NB4 (cell line): ENCODE measurements around the gene MEF2C.

Experiments used
- DNase-seq: peaks from one replicate; pipeline ENCODE4 v3.0.0; 2010; ENCODE audit warnings: low read depth
- H3K4me3 ChIP-seq: one replicate; pipeline ENCODE4 v1.5.1; 2011; ENCODE audit warnings: mild to moderate bottlenecking, low read depth, low read length, moderate library complexity
- MYC ChIP-seq: IDR thresholded peaks from 2 replicates; pipeline ENCODE4 v1.6.1; 2011; ENCODE audit warnings: low read depth, low read length
- POLR2A ChIP-seq: IDR thresholded peaks from 2 replicates; pipeline ENCODE4 v1.6.1; 2011; ENCODE audit warnings: mild to moderate bottlenecking; ENCODE audit not compliant: insufficient read length; ENCODE audit errors: extremely low read depth
- TF ChIP-seq, protein P1 (sequence below): IDR thresholded peaks from one replicate; pipeline ENCODE4 v1.5.1; 2012; ENCODE audit warnings: low read depth, low read length
- TF ChIP-seq, protein P2 (sequence below): IDR thresholded peaks from 2 replicates; pipeline ENCODE4 v1.6.1; 2011; ENCODE audit warnings: low read depth, low read length

The MEF2C gene

DNA sequence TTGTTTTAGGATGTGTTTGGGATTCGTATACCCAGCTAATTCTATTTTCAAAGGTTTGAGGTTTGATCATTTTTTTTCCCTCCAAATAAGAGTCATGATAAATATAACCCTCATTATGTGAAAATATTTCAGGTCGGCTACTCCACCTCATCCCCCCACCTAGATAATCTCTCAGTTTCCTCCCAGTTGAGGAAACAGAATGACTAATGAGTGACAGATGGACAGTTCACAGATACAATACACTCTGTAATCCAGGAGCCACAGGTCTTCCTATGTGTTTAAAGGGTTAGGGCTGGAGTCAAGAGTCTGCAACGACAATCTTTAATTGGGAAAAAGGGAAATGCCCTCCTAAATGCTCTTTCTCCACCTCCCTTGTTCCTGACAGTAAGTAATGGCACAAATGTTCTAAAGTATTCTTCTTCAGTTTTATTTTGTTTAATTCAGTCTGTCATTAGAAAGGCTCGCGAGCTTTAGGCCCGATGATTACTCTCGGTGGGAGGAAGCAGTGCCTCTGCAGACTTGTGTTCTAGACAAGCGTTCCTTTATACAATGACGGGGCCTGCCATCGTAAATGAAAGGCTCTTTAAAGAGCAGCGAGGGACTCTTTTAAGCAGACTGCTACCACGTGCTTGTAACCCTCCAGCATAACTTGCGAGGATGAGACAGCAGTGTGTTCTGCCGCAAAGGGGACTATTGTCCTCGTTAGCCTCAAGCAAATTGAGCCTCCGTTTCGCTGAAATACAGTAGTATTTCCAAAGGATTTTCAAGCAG is 69.0 kb downstream of the MEF2C start:
- H3K4me3 ChIP-seq = no peak overlapping the region
- DNase-seq = no peak
- TF ChIP-seq, protein P1, sequence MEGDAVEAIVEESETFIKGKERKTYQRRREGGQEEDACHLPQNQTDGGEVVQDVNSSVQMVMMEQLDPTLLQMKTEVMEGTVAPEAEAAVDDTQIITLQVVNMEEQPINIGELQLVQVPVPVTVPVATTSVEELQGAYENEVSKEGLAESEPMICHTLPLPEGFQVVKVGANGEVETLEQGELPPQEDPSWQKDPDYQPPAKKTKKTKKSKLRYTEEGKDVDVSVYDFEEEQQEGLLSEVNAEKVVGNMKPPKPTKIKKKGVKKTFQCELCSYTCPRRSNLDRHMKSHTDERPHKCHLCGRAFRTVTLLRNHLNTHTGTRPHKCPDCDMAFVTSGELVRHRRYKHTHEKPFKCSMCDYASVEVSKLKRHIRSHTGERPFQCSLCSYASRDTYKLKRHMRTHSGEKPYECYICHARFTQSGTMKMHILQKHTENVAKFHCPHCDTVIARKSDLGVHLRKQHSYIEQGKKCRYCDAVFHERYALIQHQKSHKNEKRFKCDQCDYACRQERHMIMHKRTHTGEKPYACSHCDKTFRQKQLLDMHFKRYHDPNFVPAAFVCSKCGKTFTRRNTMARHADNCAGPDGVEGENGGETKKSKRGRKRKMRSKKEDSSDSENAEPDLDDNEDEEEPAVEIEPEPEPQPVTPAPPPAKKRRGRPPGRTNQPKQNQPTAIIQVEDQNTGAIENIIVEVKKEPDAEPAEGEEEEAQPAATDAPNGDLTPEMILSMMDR = no peak
- TF ChIP-seq MYC = no peak

DNA sequence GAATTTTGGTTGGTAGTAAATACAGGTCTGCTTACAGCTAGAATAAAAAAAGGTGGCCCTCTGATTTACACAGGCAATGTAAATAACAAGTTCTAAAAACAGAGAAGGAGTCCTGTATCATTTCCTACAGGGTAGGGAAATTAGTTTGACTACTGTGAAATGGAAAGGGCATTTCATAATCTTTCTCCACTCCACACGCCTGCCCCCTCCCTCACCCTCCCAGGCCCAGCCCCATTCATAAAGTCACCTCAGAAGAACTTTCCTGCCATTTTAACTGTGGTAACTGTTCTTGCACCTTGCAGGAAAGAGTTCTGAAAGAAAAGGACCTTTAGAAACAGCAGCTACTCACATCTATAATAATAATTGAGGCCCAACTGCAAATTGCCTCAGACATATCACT is 69.7 kb downstream of the MEF2C start:
- TF ChIP-seq POLR2A = no peak
- TF ChIP-seq, protein P1 = no peak
- TF ChIP-seq MYC = no peak
- TF ChIP-seq, protein P2, sequence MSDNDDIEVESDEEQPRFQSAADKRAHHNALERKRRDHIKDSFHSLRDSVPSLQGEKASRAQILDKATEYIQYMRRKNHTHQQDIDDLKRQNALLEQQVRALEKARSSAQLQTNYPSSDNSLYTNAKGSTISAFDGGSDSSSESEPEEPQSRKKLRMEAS = no peak
- H3K4me3 ChIP-seq = no peak overlapping the region
- no peak for DNase-seq

DNA sequence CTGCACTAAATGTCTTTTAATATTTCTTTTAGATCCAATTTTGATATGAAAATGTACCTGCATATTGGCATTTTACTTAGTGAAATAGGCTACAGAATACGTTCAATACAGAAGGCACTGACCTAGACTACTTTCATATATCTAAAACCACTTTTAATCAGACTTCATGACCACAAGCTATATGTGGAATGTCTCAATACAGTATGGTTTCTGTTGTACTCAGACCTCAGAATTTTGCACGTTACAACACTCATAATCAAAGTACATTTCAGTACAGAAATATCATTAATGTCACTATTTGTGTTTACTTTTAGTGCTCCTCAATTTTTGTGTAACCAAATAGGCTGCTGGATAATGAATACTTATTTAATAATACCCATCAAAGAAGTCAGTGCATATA is 74.8 kb downstream of the MEF2C start:
- TF ChIP-seq, protein P2 = no peak
- TF ChIP-seq MYC (no peak), POLR2A (no peak)
- TF ChIP-seq, protein P1 = no peak
- no peak overlapping the region for H3K4me3 ChIP-seq
- no peak for DNase-seq

DNA sequence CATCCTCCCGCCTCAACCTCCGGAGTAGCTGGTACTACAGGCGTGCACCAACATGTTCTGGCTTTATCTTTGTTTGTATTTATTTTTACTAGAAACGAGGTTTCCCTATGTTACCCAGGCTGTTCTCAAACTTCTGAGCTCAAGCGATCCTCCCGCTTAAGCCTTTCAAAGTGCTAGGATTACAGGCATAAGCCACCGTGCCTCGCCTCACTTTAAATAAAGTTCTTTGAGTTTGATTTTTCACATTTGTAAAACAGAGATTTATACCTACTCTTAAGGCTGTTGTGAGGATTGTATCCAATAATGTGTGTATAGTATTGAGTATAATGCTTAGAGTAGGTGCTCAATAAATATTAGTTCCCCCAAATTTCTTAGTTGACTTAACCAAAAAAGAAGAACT is 75.7 kb downstream of the MEF2C start:
- H3K4me3 ChIP-seq = no peak overlapping the region
- DNase-seq = no peak
- TF ChIP-seq MYC = no peak
- TF ChIP-seq POLR2A = no peak
- TF ChIP-seq, protein P1 = no peak
- TF ChIP-seq, protein P2 = no peak

DNA sequence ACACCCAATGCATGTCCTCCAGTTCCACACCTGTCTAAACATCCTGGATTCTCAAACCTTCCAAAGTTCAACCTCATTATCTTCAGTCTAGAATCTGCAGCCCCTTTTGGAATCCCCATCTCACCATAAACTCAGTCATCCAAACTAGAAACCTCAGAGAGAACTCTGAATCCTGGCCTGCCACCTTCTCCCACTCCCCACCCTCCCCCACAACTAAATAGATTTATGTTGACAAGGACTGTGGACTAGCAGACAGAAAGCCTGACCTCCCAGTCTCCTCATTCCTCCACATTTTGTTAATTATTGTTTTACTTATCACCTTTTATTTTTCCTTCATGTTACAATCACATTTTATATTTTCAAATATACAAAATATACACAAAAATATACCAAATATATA is 76.6 kb downstream of the MEF2C start:
- H3K4me3 ChIP-seq = no peak overlapping the region
- DNase-seq = no peak
- TF ChIP-seq MYC (no peak), POLR2A (no peak)
- TF ChIP-seq, protein P2 = no peak
- TF ChIP-seq, protein P1 = no peak
